Effector memory CD4-positive, alpha-beta T cell (primary cell): Measurements from ENCODE around the gene CCDC83.

Experiments
- DNase-seq, 3 donors: peaks; one replicate each; pipeline ENCODE4 v3.0.0-alpha.2; 2020
- H3K27ac ChIP-seq: 2 replicates; pipeline ENCODE4 v1.7.0; 2013; ENCODE audit warnings: mild to moderate bottlenecking, low read length, moderate library complexity; ENCODE audit not compliant: insufficient read depth, poor library complexity, severe bottlenecking
- H3K27me3 ChIP-seq: replicated peaks from 2 replicates; pipeline ENCODE4 v1.7.0; 2013; ENCODE audit warnings: mild to moderate bottlenecking, low read length; ENCODE audit not compliant: insufficient read depth, control insufficient read depth, poor library complexity, severe bottlenecking
- H3K36me3 ChIP-seq: 2 replicates; pipeline ENCODE4 v1.7.0; 2013; ENCODE audit warnings: mild to moderate bottlenecking, low read length, moderate library complexity; ENCODE audit not compliant: control insufficient read depth, insufficient read depth
- H3K4me1 ChIP-seq: 2 replicates; pipeline ENCODE4 v1.7.0; 2013; ENCODE audit warnings: low read length, mild to moderate bottlenecking; ENCODE audit not compliant: control insufficient read depth, insufficient read depth, poor library complexity, severe bottlenecking
- H3K4me3 ChIP-seq: 2 replicates; pipeline ENCODE4 v1.7.0; 2013; ENCODE audit warnings: low read length, low read depth, mild to moderate bottlenecking; ENCODE audit not compliant: insufficient read depth, poor library complexity, severe bottlenecking
- H3K9me3 ChIP-seq: 2 replicates; pipeline ENCODE4 v1.7.0; 2013; ENCODE audit warnings: mild to moderate bottlenecking, low read length, moderate library complexity; ENCODE audit not compliant: control insufficient read depth

CCDC83 gene

GRCh38 chr11:85815186-85815931 is 39.8 kb upstream of the CCDC83 start:
- Histone ChIP-seq H3K27me3 (no peaks in the 10 kb centered on the region), H3K36me3 (no peaks in the 10 kb centered on the region), H3K27ac (no peak overlapping the region), H3K9me3 (no peaks in the 10 kb centered on the region), H3K4me1 (no peaks in the 10 kb centered on the region), H3K4me3 (no peak overlapping the region)
- DNase-seq: no peak

GRCh38 chr11:85819441-85819840 is 35.7 kb upstream of the CCDC83 start:
- DNase-seq: no peak
- no peak overlapping the region for H3K27ac ChIP-seq
- H3K9me3 ChIP-seq: no peaks in the 10 kb centered on the region
- H3K27me3 ChIP-seq: no peaks in the 10 kb centered on the region
- H3K4me1 ChIP-seq: peaks cover 19% of the 10 kb centered on the region
- no peaks in the 10 kb centered on the region for H3K36me3 ChIP-seq
- H3K4me3 ChIP-seq: no peak overlapping the region

- Histone ChIP-seq H3K36me3 (no peaks in the 10 kb centered on the region), H3K27me3 (no peaks in the 10 kb centered on the region), H3K9me3 (no peaks in the 10 kb centered on the region), H3K4me3 (no peak overlapping the region), H3K4me1 (peaks cover 36% of the 10 kb centered on the region), H3K27ac (no peak overlapping the region)
- no peak for DNase-seq
These were observed 33.5 kb upstream of the CCDC83 start for GRCh38 chr11:85821636-85822035.

- Histone ChIP-seq H3K4me1 (peaks cover 48% of the 10 kb centered on the region), H3K27me3 (no peaks in the 10 kb centered on the region)
These were observed 32.4 kb upstream of the CCDC83 start for GRCh38 chr11:85822814-85823213.

GRCh38 chr11:85823816-85824215 is 31.4 kb upstream of the CCDC83 start:
- Histone ChIP-seq H3K4me3 (no peak overlapping the region), H3K9me3 (no peaks in the 10 kb centered on the region), H3K27me3 (no peaks in the 10 kb centered on the region), H3K4me1 (peaks cover 55% of the 10 kb centered on the region), H3K36me3 (no peaks in the 10 kb centered on the region), H3K27ac (peak overlapping the region; percentile 55)
- DNase-seq: peak; percentile 65 to 80 (median 67)

More at GRCh38 chr11:85822814-85823213, 32.4 kb upstream of the CCDC83 start:
- Histone ChIP-seq H3K9me3 (no peaks in the 10 kb centered on the region), H3K36me3 (no peaks in the 10 kb centered on the region), H3K4me3 (no peak overlapping the region), H3K27ac (no peak overlapping the region)
- DNase-seq: no peak

GRCh38 chr11:85825616-85826015 is 29.6 kb upstream of the CCDC83 start:
- peaks cover 55% of the 10 kb centered on the region for H3K4me1 ChIP-seq
- no peak overlapping the region for H3K4me3 ChIP-seq
- no peak for DNase-seq
- no peaks in the 10 kb centered on the region for H3K36me3 ChIP-seq
- H3K27ac ChIP-seq: no peak overlapping the region
- no peaks in the 10 kb centered on the region for H3K9me3 ChIP-seq
- no peaks in the 10 kb centered on the region for H3K27me3 ChIP-seq

- H3K9me3 ChIP-seq: no peaks in the 10 kb centered on the region
- H3K4me3 ChIP-seq: no peak overlapping the region
- H3K36me3 ChIP-seq: no peaks in the 10 kb centered on the region
- peaks cover 55% of the 10 kb centered on the region for H3K4me1 ChIP-seq
- no peaks in the 10 kb centered on the region for H3K27me3 ChIP-seq
- H3K27ac ChIP-seq: no peak overlapping the region
- no peak for DNase-seq
These were observed 28.9 kb upstream of the CCDC83 start for GRCh38 chr11:85826116-85826855.

- no peaks in the 10 kb centered on the region for H3K36me3 ChIP-seq
- H3K4me1 ChIP-seq: peaks cover 46% of the 10 kb centered on the region
- DNase-seq: no peak
- H3K27ac ChIP-seq: peak overlapping the region; percentile 66
- no peak overlapping the region for H3K4me3 ChIP-seq
- H3K9me3 ChIP-seq: no peaks in the 10 kb centered on the region
- H3K27me3 ChIP-seq: no peaks in the 10 kb centered on the region
These were observed 27.2 kb upstream of the CCDC83 start for GRCh38 chr11:85827748-85828639.

GRCh38 chr11:85828640-85828978 is 26.6 kb upstream of the CCDC83 start:
- H3K4me1 ChIP-seq: peaks cover 41% of the 10 kb centered on the region
- no peaks in the 10 kb centered on the region for H3K36me3 ChIP-seq
- no peak overlapping the region for H3K4me3 ChIP-seq
- H3K27me3 ChIP-seq: no peaks in the 10 kb centered on the region
- DNase-seq: no peak
- no peak overlapping the region for H3K27ac ChIP-seq
- no peaks in the 10 kb centered on the region for H3K9me3 ChIP-seq
